ENCODE results near the gene MRTFA.

GRCh38 chr22:40678493-40679248 lies 42.2 kb upstream of the MRTFA start:
- no peak for TF ChIP-seq CTCF (IDR thresholded peaks at IDR 0.05)
- no peak for TF ChIP-seq POLR2A (IDR thresholded peaks at IDR 0.05)

All from esophagus squamous epithelium (tissue), 4 donors.